Suppressor macrophage treated with lipopolysaccharide for 1 hour (primary cell): ENCODE data around the gene MAGI3.
"Not testable (repeated sequence)": the region's sequence is repeated elsewhere in the genome, so short reads cannot be mapped to it uniquely, and the experiment has no call there.

Source experiments
- DNase-seq, 3 donors: peaks; one replicate each; pipeline ENCODE4 v3.0.0-alpha.2; 2020 to 2022

The MAGI3 gene

GRCh38 chr1:113717506-113717905, 327.2 kb downstream of the MAGI3 start:
- DNase-seq, result not testable (repeated sequence)

- DNase-seq, result not testable (repeated sequence)
These were observed 328.3 kb downstream of the MAGI3 start for GRCh38 chr1:113718621-113719020.

GRCh38 chr1:113721010-113721409, 330.7 kb downstream of the MAGI3 start:
- no peak for DNase-seq

GRCh38 chr1:113732802-113733201, 342.5 kb downstream of the MAGI3 start:
- no peak for DNase-seq

GRCh38 chr1:113734357-113735055, 344.2 kb downstream of the MAGI3 start:
- DNase-seq, result no peak
